A549 (cell line): ENCODE data around the gene FEM1A.

Experiments
- NFE2L2 ChIP-seq: fragments of 150-350 bp; conservative IDR thresholded peaks from 2 replicates; pipeline ENCODE4 v1.6.1; 2014; ENCODE audit warnings: low read length
- RAD21 ChIP-seq, 2 experiments: fragments of >200 bp in 1 of 2; sonication (Bioruptor Twin) in 1 of 2; formaldehyde crosslinking in 1 of 2; IDR thresholded peaks in 1 of 2; conservative IDR thresholded peaks in 1 of 2; 2 replicates in 1 of 2; 3 replicates in 1 of 2; pipeline ENCODE4 v1.6.1; 2012 to 2018; ENCODE audit warnings: inconsistent platforms in 1 of 2
- SREBF2 ChIP-seq: fragments of 450-650 bp; IDR thresholded peaks from 2 replicates; pipeline ENCODE4 v1.6.1; 2014; ENCODE audit warnings: mild to moderate bottlenecking, moderate library complexity
- ZSCAN20 ChIP-seq: fragments of 250-450 bp; sonication (Bioruptor Pico); IDR thresholded peaks from 2 replicates; pipeline ENCODE4 v1.8.0; 2022; ENCODE audit warnings: mild to moderate bottlenecking, moderate library complexity

DNA sequence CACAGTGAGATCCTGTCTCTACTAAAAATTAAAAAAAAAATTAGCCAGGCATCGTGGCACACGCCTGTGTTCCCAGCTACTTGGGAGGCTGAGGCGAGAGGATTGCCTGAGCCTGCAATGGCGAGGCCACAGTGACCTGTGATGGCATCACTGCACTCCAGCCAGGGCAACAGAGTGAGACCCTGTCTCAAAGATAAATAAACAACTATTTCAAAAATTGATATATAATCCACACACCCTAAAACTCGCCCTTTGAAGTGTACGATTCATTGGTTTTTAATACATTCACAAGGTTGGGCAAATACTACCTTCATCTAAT, 52.1 kb downstream of the FEM1A start:
- TF ChIP-seq SREBF2 (no peak), NFE2L2 (no peak), ZSCAN20 (CRISPR knock-in tag) (no peak), RAD21 (conservative IDR thresholded peaks at IDR 0.05 in 1 of 2, IDR thresholded peaks at IDR 0.05 in 1 of 2) (no peak)
